H1 (cell line): ENCODE results near the gene TXNDC5. TPM values are rescaled to one million over a fixed set of nuclear protein-coding genes. Genes with fewer than 3 reads are reported as not detected.

Experiments used
- CTCF ChIA-PET: fragments of 300-600 bp; sonication (Branson Sonifier 250); formaldehyde crosslinking; loops from one replicate; lab custom pipeline; 2021; ENCODE audit not compliant: partially characterized antibody; lab: Charles Lee
- POLR2A ChIA-PET: fragments of 300-600 bp; sonication (Branson Sonifier 250); formaldehyde crosslinking; loops from one replicate; lab custom pipeline; 2021; ENCODE audit warnings: inconsistent platforms; ENCODE audit not compliant: partially characterized antibody; lab: Charles Lee
- DNase-seq, 2 experiments: peaks; one replicate each; pipeline versions ENCODE4 v3.0.0 to v3.0.0-alpha.2; 2010 to 2022; ENCODE audit warnings: low spot score in 2 of 2, low read depth in 1 of 2, mixed read lengths in 1 of 2
- FAIRE-seq: peaks from 2 replicates; lab custom pipeline; 2011; peaks lifted over from hg19 to GRCh38; lab: Jason Lieb, UNC
- H2AFZ ChIP-seq: 2 replicates; pipeline ENCODE4 v1.8.1; 2012; ENCODE audit warnings: low read length, inconsistent platforms
- H2AK5ac ChIP-seq: 2 replicates; pipeline ENCODE4 v1.6.1; 2013; ENCODE audit warnings: low read depth, low read length
- H2BK120ac ChIP-seq: replicated peaks from 2 replicates; pipeline ENCODE3; 2013; ENCODE audit warnings: low read depth, low read length, inconsistent platforms
- H2BK12ac ChIP-seq: 2 replicates; pipeline ENCODE4 v1.6.1; 2013; ENCODE audit warnings: low read depth, low read length
- H2BK15ac ChIP-seq: 2 replicates; pipeline ENCODE4 v1.6.1; 2013; ENCODE audit warnings: low read length
- H2BK20ac ChIP-seq: 2 replicates; pipeline ENCODE4 v1.6.1; 2013; ENCODE audit warnings: low read length
- H2BK5ac ChIP-seq: 2 replicates; pipeline ENCODE4 v1.6.1; 2013; ENCODE audit warnings: low read depth, low read length
- H3K14ac ChIP-seq: 2 replicates; pipeline ENCODE4 v1.6.1; 2013; ENCODE audit warnings: inconsistent platforms; ENCODE audit not compliant: insufficient read length
- H3K18ac ChIP-seq: 2 replicates; pipeline ENCODE4 v1.6.1; 2013; ENCODE audit warnings: low read length; ENCODE audit errors: extremely low read depth
- H3K23ac ChIP-seq: 2 replicates; pipeline ENCODE4 v1.6.1; 2013; ENCODE audit warnings: inconsistent platforms; ENCODE audit not compliant: insufficient read length
- H3K23me2 ChIP-seq: 2 replicates; pipeline ENCODE4 v1.6.1; 2013; ENCODE audit warnings: low read depth, low read length
- H3K27ac ChIP-seq: 2 replicates; pipeline ENCODE4 v1.6.1; 2011; ENCODE audit warnings: low read depth, low read length, inconsistent platforms
- H3K27me3 ChIP-seq, 4 experiments: replicated peaks in 1 of 4; 1 replicate in 1 of 4; 2 replicates in 3 of 4; pipeline versions ENCODE4 v1.6.1 to v1.8.1; 2011 to 2013; ENCODE audit warnings: low read length in 3 of 4, mild to moderate bottlenecking in 3 of 4, inconsistent platforms in 2 of 4, mixed read lengths in 2 of 4, moderate library complexity in 1 of 4; ENCODE audit not compliant: control insufficient read depth in 3 of 4, insufficient read depth in 3 of 4; ENCODE audit errors: extremely low read depth in 1 of 4
- H3K36me3 ChIP-seq, 4 experiments: 2 replicates each; pipeline versions ENCODE4 v1.6.1 to v1.8.1; 2011 to 2013; ENCODE audit warnings: mild to moderate bottlenecking in 4 of 4, low read length in 3 of 4, moderate library complexity in 2 of 4, control low read depth in 1 of 4, inconsistent platforms in 1 of 4; ENCODE audit not compliant: insufficient read depth in 4 of 4, control insufficient read depth in 2 of 4
- H3K4ac ChIP-seq: replicated peaks from 2 replicates; pipeline ENCODE3; 2013; ENCODE audit warnings: low read length, low read depth, mixed read lengths, inconsistent platforms; ENCODE audit not compliant: insufficient read length
- H3K4me1 ChIP-seq, 4 experiments: replicated peaks in 1 of 4; 1 replicate in 1 of 4; 2 replicates in 3 of 4; pipeline versions ENCODE4 v1.6.1 to v1.8.1; 2011 to 2013; ENCODE audit warnings: low read length in 3 of 4, inconsistent platforms in 2 of 4, mixed read lengths in 1 of 4; ENCODE audit not compliant: insufficient read depth in 4 of 4, control insufficient read depth in 3 of 4
- H3K4me2 ChIP-seq, 2 experiments: 2 replicates each; pipeline versions ENCODE4 v1.6.1 to v1.8.1; 2011 to 2013; ENCODE audit warnings: low read depth in 2 of 2, low read length in 2 of 2, control low read depth in 1 of 2, inconsistent platforms in 1 of 2, mild to moderate bottlenecking in 1 of 2; ENCODE audit not compliant: insufficient read depth in 1 of 2
- H3K4me3 ChIP-seq, 4 experiments: fragments of 200-600, 300-600 bp in 1 of 4; sonication (generic), shearing (Covaris generic), sonication (Bioruptor Twin) in 1 of 4; 2 replicates each; pipeline versions ENCODE4 v1.5.1 to v1.8.1; 2011 to 2016; ENCODE audit warnings: low read length in 4 of 4, low read depth in 3 of 4, control low read depth in 2 of 4, inconsistent platforms in 2 of 4, mild to moderate bottlenecking in 2 of 4, mixed read lengths in 1 of 4, moderate library complexity in 1 of 4; ENCODE audit not compliant: insufficient read depth in 2 of 4; ENCODE audit errors: extremely low read depth in 1 of 4
- H3K56ac ChIP-seq: replicated peaks from 2 replicates; pipeline ENCODE3; 2013; ENCODE audit warnings: low read depth, mild to moderate bottlenecking, mixed read lengths, low read length, inconsistent platforms; ENCODE audit not compliant: insufficient read length
- H3K79me1 ChIP-seq: 2 replicates; pipeline ENCODE4 v1.6.1; 2013; ENCODE audit warnings: low read depth, low read length, control low read depth
- H3K79me2 ChIP-seq, 2 experiments: 2 replicates each; pipeline versions ENCODE4 v1.6.1 to v1.8.1; 2012 to 2013; ENCODE audit warnings: low read length in 2 of 2, mild to moderate bottlenecking in 2 of 2, inconsistent platforms in 1 of 2; ENCODE audit not compliant: insufficient read depth in 2 of 2, control insufficient read depth in 1 of 2
- H3K9ac ChIP-seq, 4 experiments: replicated peaks in 1 of 4; 1 replicate in 1 of 4; 2 replicates in 3 of 4; pipeline versions ENCODE4 v1.6.1 to v1.8.1; 2011 to 2013; ENCODE audit warnings: low read depth in 3 of 4, low read length in 3 of 4, control low read depth in 2 of 4, mild to moderate bottlenecking in 2 of 4, moderate library complexity in 2 of 4, inconsistent platforms in 1 of 4; ENCODE audit errors: extremely low read depth in 1 of 4
- H3K9me3 ChIP-seq, 2 experiments: 2 replicates each; pipeline versions ENCODE4 v1.6.1 to v1.8.1; 2012 to 2013; ENCODE audit warnings: mild to moderate bottlenecking in 2 of 2, moderate library complexity in 2 of 2, control low read depth in 1 of 2, inconsistent platforms in 1 of 2, low read depth in 1 of 2, low read length in 1 of 2, mixed read lengths in 1 of 2; ENCODE audit not compliant: insufficient read depth in 2 of 2
- H4K20me1 ChIP-seq, 2 experiments: replicated peaks in 1 of 2; 2 replicates each; pipeline versions ENCODE3 to v1.8.1; 2011 to 2013; ENCODE audit warnings: inconsistent platforms in 2 of 2, low read length in 2 of 2, mild to moderate bottlenecking in 1 of 2; ENCODE audit not compliant: insufficient read depth in 2 of 2, control insufficient read depth in 1 of 2
- H4K5ac ChIP-seq: 2 replicates; pipeline ENCODE4 v1.6.1; 2013; ENCODE audit warnings: low read length, low read depth, mixed read lengths, inconsistent platforms; ENCODE audit not compliant: insufficient read length
- H4K8ac ChIP-seq: 2 replicates; pipeline ENCODE4 v1.8.0; 2013; ENCODE audit warnings: mild to moderate bottlenecking, moderate library complexity, low read length, inconsistent platforms; ENCODE audit not compliant: insufficient read depth; ENCODE audit errors: extremely low read depth
- H4K91ac ChIP-seq: replicated peaks from 2 replicates; pipeline ENCODE3; 2013; ENCODE audit warnings: low read length, mixed read lengths, inconsistent platforms; ENCODE audit not compliant: insufficient read length
- ASH2L ChIP-seq: fragments of 200-600, 300-600 bp; sonication (generic); IDR thresholded peaks from one replicate; pipeline ENCODE4 v1.7.1; 2017; ENCODE audit warnings: low read length
- JUN ChIP-seq: IDR thresholded peaks from 2 replicates; pipeline ENCODE4 v1.6.1; 2011; ENCODE audit warnings: low read depth, mild to moderate bottlenecking, improper control_type of control experiment, low read length
- WGBS, 2 experiments: shearing (Covaris generic) in 1 of 2; methylation state at CpG; one replicate each; pipeline versions ENCODE4 v1.1.6 to v1.1.7; 2013 to 2015; ENCODE audit warnings: low lambda C conversion rate in 2 of 2, mixed read lengths in 2 of 2, inconsistent platforms in 1 of 2, low coverage in 1 of 2, missing lambda C conversion rate in 1 of 2; ENCODE audit not compliant: insufficient replicate concordance in 2 of 2, insufficient coverage in 1 of 2, insufficient read length in 1 of 2; ENCODE audit errors: extremely low coverage in 1 of 2, missing lambda C conversion rate in 1 of 2; 5-methylcytosine and 5-hydroxymethylcytosine counted together
- polyA plus RNA-seq, 7 experiments: library from polyadenylated mRNA; depleted of rRNA in 3 of 7; stranded (reverse) in 5 of 7; unstranded in 2 of 7; fragments of >200 nt in 5 of 7; fragments of 200-250 nt in 2 of 7; gene quantifications; 1 replicate in 5 of 7; 2 replicates in 1 of 7; 4 replicates in 1 of 7; pipeline versions ENCODE4 v1.2.1 to v1.2.3, GENCODE V29; 2011 to 2013; ENCODE audit warnings: missing spikeins in 2 of 7, mixed read lengths in 2 of 7
- total RNA-seq: library from RNA; stranded (reverse); fragmentation: NEBNext Ultra II Directional; extraction: Animal tissue kit (Norgen Biotek cat#: 25700); gene quantifications from 2 replicates; pipeline ENCODE4 v1.2.1, GENCODE V29; 2021

Gene TXNDC5
- total and polyA plus RNA-seq, 2 of the 8 experiments (the other 6 are each of a cell fraction or from before 2014, with no cell fraction given) = 114 to 172 TPM

GRCh38 chr6:7900621-7901020 is 10.0 kb downstream of the TXNDC5 start:
- H4K8ac ChIP-seq = no peak overlapping the region
- no peaks in the 10 kb centered on the region for H3K27me3 ChIP-seq
- no peak overlapping the region for H2AFZ ChIP-seq
- WGBS, 2 experiments = 81% methylated on average over 2 of the region's 2 CpGs; no CpG with 5 or more reads in 1 of the 2 experiments
- no peaks in the 10 kb centered on the region for H3K23me2 ChIP-seq
- no peak overlapping the region for H2BK20ac ChIP-seq
- peaks cover 4% of the 10 kb centered on the region for H3K79me1 ChIP-seq
- ChIA-PET CTCF (interaction anchor here (0.6 to 1.5 kb wide), 2 partner anchors 87 to 108 kb away, joined by 3 to 4 read pairs; no protein-coding TSS in a partner anchor), POLR2A (no interaction called here)
- H2AK5ac ChIP-seq = no peak overlapping the region
- DNase-seq (no peak), FAIRE-seq (no peak)
- peaks cover 28 to 74% (median 70%) of the 10 kb centered on the region in 4 experiments for H3K36me3 ChIP-seq
- no peak overlapping the region for H3K4ac ChIP-seq
- H3K4me2 ChIP-seq = no peak overlapping the region
- no peak overlapping the region for H2BK15ac ChIP-seq
- no peak overlapping the region for H3K27ac ChIP-seq
- no peak overlapping the region for H3K4me3 ChIP-seq
- H3K9me3 ChIP-seq = no peaks in the 10 kb centered on the region
- no peak overlapping the region for H4K91ac ChIP-seq
- H3K4me1 ChIP-seq = no peaks in the 10 kb centered on the region
- H3K56ac ChIP-seq = no peak overlapping the region
- H3K23ac ChIP-seq = no peak overlapping the region
- no peak overlapping the region for H2BK120ac ChIP-seq
- no peak overlapping the region for H2BK12ac ChIP-seq
- peaks cover 0 to 7% of the 10 kb centered on the region in 2 experiments; a peak in 2 of 4 replicates for H3K79me2 ChIP-seq
- no peak for TF ChIP-seq JUN
- TF ChIP-seq ASH2L = no peak
- H2BK5ac ChIP-seq = no peak overlapping the region
- peaks cover 9 to 10% of the 10 kb centered on the region in 2 experiments for H4K20me1 ChIP-seq
- H3K18ac ChIP-seq = no peak overlapping the region
- no peak overlapping the region for H4K5ac ChIP-seq
- H3K9ac ChIP-seq = no peak overlapping the region
- no peak overlapping the region for H3K14ac ChIP-seq
